ENCODE results near the gene DNASE1L1.

Gene DNASE1L1, protein sequence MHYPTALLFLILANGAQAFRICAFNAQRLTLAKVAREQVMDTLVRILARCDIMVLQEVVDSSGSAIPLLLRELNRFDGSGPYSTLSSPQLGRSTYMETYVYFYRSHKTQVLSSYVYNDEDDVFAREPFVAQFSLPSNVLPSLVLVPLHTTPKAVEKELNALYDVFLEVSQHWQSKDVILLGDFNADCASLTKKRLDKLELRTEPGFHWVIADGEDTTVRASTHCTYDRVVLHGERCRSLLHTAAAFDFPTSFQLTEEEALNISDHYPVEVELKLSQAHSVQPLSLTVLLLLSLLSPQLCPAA

DNA sequence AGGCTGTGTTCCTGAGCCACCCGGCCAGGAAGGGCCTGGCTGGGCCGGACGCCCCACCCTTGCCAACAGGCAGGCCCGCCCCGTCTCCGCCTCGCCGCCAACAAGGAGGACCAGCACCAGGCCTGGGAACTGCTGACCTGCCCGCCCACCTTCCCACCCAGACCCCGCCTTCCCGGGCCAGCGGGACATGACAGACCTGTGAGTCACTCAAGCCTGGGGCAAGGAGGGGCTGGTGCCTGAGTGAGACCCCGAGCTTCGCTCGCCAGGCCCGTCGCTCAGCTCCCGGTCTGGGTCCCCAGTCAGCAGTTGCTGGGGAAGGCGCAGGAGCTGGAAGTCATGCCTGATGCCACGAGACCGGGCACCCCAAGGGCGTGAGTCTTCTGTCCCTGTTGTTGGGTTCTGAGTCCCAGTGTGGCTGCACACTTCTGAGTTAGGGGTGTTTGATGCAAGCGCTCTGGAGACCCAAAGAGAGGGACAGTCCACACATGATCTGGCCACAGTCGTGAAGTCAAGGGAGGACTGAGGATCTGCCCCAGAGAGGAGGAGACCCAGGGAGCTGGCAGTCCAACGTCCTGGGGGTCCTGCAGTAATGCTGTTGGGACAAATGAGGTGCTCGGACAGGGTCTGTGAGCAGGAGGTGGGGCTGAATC lies at the start of gene DNASE1L1:
Gene DNASE1L1, minus strand, starts transcription at position 33 of the 650 bp plus-strand sequence. CDS start 3,686 bp downstream, outside the sequence.
- peak; percentile 53 for DNase-seq

DNA sequence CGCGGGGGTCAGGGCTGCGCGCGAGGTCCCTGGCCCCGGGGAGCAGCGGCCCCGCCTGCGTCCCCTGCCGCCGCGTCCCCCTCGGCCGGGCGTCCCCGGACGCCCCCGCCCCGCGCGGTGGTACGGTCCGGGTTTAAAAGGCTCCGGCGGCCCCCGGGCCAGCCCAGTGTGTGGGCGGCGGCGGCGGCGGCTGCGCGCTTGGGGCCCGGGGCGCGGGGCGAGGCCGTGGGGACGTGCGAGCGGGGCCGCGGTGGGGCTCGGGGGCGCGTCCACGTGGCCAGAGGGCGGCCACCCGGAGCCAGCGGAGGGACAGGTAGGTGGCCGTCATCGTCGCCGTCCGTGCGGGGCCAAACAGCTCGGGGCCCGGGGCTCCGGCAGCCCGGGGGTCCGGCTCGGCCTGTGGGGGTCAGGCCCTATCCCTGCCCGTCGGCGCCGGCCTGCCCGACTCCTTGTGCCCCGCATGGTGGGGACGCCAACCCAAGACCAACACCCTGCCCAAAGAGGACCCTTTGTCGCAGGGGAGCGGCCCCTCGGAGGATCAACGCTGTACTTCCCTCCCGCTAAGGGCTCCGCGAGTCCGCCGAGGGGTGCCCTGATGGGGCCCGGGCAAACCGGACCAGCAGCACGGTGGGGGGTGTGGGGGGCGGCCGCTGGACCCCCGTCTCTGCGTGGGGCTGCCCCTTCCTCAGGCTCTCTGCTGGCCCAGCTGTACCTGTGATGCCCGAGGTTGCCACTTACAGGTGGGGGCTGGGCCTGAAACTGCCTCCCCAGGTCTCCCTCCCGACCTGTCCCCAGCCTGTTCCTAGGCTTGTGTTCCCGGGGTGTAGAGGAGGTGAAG lies 49.3 kb upstream of the DNASE1L1 start, which contains the start of gene PLXNA3:
Gene PLXNA3, plus strand, starts transcription at position 166 of the 838 bp plus-strand sequence. CDS start 1,903 bp downstream, outside the sequence.
- DNase-seq: no peak

DNA sequence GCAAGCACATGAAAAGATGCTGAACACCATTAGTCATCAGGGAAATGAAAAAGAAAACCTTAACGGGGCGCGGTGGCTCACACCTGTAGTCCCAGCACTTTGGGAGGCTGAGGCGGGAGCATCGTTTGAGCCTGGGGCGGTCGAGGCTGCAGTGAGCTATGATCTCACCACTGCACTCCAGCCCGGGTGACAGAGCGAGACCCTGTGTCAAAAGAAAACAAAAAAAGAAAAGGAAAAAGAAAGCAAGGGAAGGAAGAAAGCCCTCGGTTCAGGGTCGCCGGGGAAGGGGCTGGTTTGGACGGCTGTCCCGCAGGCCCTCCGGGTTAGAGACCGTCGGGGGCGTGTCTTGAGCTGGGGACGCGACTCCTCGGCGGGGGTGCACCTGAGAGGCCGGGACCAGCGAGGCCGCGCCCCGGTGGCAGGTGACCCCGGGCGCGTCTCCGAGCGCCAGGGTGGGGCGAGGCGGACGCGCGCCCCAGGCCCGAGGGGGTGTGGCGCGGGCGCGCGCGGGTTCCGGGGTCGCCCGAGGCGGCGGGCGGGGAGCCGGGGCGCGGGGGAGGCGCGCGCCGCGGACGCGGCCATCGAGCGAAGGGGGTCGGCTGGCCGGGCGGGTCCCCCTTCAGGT lies 48.5 kb upstream of the DNASE1L1 start:
- DNase-seq: no peak

DNA sequence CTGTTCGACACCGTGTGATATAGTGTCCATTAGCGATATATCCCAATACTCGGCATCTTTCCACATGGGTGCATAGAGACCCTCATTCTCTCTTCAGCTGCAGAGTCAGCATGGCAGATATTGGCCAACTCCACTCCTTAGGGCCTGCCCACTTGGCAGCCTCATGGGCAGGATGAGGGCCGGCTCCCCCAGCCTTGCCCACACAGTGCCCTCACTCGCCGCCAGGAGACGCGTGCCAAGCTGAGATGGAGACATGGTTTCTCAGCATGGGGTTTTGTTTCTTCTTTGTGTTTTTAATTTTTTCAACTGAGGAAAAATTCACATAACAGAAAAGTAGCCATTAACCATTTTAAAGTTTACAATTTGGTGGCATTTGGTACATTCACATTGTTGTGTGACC lies 43.8 kb upstream of the DNASE1L1 start:
- no peak for DNase-seq

DNA sequence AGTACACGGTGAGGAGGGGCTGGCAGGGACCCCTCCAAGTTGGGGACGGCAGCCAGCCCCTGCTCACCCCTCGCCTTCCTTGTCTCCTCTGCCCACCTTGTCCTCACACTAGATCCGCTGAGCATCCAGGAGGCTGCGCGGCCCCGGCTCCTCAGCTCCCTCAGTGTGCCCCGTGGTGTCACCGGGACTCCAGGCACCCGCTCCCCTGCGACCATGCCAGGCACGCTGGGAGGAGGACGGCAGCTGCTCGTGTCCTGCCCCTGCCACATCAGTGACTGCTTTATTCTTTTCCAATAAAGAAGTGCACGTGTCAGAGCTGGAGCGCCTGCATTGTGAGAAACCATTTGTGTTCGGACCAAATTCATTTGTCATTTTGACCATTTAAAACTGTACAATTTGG lies 41.3 kb upstream of the DNASE1L1 start:
- DNase-seq: no peak

DNA sequence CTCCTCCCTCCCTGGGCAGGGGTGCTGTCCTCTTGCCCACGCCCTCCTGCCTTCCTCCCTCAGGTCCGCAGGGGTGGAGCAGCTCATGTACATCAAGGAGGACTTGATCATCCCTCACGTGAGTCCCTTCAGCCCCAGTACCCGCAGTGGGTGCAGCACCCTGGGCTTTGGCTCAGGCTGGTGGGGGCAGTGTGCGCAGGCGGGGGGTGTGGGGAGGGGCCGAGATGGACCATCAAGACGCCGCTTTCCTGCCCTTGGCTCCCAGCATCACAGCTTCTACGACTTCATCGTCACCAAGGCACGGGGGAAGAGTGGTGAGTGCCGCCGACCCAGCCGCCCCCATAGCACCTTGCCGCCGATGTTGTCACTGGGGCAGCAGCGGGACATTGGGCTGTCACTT lies 40.6 kb upstream of the DNASE1L1 start:
- no peak for DNase-seq

DNA sequence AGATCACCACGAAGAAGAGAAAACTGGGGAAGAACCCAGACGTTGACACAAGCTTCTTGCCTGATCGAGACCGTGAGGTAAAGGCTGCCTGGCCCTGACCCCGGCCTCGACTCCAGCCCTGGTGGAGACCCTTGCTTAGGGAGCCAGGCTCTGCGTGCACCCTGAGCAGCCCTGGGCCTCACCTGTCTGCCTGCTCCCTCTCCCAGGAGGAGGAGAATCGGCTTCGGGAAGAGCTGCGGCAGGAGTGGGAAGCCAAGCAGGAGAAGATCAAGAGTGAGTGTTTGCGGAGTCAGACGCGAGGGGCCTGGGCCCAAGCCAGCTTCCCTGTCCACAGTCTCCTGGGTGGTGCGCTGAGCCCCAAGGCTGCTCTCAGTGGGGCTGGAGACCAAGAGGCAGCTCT lies 39.4 kb upstream of the DNASE1L1 start:
- DNase-seq: no peak

DNA sequence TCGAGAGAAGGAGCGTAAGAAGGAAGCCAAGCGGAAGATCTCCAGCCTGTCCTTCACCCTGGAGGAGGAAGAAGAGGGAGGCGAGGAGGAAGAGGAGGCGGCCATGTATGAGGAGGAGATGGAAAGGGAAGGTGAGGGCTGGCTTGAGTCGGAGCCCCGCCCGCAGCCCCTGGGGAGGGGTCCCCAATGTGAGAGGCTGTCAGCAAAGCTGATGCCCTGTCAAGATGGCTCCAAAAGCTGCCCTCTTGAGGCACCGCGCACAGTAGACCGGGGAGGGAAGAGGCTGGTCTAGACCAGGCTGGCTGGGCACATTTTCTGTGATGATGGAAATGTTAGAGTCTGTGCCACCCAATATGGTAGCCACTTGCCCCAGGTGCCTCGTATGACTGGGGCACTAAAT lies 37.4 kb upstream of the DNASE1L1 start:
- DNase-seq: no peak

DNA sequence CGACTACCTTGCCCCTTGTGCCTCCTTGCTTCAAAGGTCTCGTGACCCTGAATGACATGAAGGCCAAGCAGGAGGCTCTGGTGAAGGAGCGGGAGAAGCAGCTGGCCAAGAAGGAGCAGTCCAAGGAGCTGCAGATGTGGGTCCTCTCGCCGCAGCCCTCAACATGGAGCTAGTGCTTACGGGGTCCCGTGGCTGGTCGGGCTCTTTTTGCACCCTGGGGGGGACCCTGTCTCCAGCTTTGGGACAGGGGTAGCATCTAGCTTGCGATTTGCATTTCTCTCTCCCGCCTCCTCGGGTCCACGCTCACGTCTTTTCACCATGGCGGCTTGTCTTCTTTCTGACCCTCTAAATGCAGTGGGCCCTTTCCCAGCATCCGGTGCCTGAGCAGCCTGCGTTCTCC lies 36.7 kb upstream of the DNASE1L1 start:
- no peak for DNase-seq

DNA sequence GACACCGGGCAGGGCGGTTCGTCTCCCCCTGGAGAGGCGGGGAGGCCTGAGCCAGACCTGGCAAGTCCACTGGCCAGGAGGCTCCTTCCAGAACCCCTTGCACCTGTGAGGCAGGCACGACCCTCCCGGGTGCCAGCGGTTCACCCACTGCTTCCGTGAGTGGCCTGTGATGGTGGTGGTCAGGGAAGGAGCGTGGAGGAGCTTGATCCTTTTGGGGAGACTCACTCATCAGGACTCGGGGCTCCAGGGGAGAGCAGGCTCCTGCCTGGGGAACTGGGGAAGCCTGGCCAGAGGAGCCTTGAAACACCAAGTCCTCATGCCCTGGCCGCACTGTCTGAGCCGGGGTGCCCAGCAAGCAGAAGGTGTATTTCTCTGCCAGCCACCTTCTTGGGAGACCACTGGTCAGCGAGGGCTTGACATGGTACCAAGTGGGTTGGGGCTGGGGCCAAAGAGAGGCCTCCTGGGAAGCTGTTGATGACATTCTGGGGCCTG lies 35.7 kb upstream of the DNASE1L1 start:
- DNase-seq: no peak

DNA sequence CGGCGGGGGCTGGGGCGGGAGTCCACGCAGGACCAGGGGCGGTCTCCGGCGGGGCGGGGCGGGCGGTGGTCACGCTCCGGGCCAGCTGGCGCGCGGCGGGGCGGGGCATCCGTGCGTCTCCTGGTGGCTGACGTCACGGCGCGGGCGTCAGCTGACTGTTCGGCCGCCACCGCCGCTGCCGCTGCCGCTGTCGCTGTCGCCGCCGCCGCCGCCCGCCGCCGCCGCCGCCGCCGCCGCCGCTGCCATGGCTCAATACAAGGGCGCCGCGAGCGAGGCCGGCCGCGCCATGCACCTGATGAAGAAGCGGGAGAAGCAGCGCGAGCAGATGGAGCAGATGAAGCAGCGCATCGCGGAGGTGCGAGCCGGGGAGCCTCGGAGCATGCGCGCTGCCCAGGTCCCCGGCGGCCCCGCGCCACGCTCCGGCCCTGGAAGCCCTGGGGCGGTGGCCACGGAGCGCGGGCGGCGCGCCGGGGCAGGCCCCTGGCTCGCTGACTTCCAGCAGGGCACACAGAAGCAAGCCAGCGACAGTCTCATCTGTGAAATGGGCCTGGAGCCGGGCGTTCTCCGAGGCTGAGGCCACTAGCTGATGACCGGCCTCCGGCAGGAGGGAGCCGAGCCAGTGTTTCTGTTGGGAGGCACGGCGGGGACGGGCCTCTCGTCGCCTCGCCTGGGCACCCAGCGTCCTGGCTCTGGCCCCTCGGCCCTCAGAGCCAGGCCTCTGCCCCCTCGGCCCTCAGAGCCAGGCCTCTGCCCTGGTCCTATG lies 35.1 kb upstream of the DNASE1L1 start, which contains the start of gene FAM50A:
Gene FAM50A, plus strand, starts transcription at position 150 of the 763 bp plus-strand sequence. Its CDS starts 95 bp downstream, at position 245.
- no peak for DNase-seq

DNA sequence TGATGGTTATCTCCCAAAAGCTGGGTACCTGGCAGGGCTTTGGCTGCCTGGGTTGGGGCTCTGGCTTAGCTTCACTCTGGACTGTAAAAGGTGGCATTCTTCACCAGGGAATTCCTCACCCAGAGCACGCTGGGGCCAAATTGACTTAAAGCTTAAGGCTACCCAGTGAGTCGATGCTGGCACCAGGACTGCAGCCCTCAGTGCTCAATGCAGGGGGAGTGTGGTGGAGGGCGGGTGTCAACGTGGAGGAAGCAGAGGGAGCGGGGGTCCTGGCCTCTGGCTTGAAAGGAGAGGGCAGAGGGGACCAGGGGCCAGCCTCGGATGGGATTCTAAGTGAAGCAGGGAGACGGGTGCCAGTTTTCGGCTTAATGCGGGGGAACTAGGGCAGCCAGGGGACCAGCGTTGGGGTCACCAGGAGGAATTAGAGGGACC lies 34.4 kb upstream of the DNASE1L1 start:
- DNase-seq: no peak

DNA sequence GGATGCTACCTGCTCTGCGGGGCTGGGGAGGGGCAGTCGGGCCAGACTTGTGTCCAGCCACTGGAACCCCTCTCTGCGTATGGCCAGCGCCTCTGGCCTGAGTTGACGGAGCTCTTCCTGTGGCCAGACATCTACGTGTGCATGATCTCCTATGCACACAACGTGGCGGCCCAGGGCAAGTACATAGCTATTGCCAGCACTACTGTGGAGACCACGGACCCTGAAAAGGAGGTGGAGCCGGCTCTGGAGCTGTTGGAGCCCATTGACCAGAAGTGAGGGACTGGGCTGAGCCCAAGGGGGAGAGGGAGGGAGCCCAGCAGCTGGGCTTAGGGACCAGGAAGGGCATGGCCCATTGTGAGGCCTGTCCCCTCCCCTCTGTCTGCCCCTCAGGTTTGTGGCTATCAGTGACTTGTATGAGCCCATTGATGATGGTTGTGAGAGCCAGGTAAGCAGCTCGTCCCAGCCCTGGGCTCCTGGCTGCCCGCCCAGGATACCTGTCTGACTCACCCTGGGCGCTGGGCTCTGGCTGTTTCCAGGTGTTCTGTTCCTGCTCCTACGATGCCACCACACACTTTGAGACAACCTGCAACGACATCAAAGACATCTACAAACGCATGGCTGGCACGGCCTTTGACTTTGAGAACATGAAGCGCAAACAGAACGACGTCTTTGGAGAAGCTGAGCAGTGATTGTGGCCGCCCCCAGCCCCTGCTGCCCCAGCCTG lies 33.1 kb upstream of the DNASE1L1 start:
- no peak for DNase-seq

DNA sequence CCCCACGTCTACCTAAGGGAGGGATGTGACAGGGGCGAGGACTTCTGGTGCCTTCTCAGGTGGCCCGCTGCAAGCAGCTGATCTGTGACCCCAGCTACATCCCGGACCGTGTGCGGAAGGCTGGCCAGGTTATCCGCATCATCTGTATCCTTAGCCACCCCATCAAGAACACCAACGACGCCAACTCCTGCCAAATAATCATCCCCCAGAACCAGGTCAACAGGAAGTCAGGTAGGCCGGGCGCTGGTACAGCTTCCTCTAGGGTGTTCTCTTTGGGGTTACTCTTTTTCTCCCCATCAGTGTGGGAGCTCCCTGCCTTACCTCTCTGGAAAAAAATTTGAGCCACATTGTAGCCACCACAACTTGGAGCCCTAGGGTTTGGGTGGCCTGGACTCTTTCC lies 32.5 kb upstream of the DNASE1L1 start:
- DNase-seq: no peak

DNA sequence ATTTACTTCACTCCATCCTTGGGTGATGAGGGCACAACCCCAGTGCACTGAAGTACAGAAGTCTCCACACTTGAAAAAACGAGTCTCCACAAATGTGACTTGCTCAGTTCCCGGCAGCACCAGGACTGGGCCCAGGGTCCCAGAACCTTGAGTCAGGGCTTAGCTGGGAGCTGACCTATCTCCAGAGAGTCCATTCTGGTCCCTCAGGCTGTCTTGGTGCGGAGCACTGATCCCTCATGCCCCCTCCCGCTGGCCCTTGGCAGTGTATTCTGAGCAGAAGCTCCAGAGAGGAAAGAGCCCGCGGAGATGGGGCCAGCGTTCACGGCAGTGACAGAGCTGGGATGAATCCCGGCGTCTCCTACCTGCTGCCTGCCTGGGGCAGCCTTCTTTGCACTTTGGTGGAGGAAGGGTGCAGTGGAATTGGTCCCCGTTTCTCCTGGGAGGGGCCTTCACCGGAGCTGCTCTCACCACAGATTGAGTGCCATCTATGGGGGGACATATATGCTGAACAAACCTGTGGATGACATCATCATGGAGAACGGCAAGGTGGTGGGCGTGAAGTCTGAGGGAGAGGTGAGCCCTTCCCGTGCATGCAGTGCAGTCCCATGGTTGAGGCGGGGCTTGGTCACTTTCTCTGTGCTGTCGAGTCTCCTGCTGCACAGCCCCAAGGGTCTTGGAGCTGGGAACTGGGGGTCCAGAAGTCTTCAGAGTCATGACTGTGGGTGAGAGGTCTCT lies 31.7 kb upstream of the DNASE1L1 start:
- no peak for DNase-seq

DNA sequence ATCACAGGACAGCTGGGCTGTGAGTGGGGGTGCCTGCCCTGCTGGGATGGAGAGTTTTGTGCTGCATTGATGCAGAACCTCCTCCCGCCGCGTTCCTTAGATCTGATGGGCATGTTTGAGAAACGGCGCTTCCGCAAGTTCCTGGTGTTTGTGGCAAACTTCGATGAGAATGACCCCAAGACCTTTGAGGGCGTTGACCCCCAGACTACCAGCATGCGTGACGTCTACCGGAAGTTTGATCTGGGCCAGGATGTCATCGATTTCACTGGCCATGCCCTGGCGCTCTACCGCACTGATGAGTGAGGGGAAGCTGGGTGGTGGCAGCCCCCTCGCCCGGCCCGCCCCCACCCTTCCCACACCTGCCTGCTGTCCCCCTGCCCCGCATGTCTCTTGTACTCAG lies 30.8 kb upstream of the DNASE1L1 start:
- no peak for DNase-seq

DNA sequence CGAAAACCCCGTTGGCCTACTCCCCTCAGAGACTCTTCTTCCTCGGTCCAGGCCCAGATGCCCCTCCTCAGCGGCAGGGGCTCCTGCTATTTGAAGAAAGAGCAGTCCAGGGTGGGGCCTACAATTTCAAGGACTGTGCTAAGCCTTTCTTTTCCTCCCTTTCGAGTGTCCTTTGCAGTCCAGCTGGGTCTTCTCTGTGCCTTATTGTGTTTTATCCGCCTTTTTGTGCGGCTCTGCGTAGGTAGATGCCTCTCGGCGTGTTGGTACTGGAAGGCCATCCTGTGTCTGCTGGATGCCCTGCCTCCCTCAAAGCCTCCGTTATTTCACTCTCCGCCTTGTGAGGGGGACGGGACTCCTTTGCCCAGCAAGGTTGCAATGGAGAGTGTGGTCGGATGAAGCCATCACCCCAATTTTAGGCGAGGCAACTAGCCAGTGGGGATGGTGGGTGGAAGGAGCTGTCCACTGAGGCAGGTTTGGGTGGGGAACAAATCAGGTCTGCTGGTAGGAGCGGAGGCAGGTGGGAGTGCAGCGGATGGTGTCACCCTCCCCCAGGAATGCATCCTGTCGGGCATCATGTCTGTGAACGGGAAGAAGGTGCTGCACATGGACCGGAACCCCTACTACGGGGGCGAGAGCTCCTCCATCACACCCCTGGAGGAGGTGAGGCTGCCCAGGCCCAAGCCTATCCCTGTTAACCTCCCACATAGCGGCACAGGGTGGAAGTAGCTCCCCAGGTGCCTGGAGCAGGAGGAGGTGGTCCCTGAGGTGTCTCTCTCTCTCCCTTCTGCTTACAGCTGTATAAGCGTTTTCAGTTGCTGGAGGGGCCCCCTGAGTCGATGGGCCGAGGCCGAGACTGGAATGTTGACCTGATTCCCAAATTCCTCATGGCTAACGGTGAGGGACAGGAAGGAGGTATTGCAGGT lies 29.2 kb upstream of the DNASE1L1 start:
- DNase-seq: no peak

DNA sequence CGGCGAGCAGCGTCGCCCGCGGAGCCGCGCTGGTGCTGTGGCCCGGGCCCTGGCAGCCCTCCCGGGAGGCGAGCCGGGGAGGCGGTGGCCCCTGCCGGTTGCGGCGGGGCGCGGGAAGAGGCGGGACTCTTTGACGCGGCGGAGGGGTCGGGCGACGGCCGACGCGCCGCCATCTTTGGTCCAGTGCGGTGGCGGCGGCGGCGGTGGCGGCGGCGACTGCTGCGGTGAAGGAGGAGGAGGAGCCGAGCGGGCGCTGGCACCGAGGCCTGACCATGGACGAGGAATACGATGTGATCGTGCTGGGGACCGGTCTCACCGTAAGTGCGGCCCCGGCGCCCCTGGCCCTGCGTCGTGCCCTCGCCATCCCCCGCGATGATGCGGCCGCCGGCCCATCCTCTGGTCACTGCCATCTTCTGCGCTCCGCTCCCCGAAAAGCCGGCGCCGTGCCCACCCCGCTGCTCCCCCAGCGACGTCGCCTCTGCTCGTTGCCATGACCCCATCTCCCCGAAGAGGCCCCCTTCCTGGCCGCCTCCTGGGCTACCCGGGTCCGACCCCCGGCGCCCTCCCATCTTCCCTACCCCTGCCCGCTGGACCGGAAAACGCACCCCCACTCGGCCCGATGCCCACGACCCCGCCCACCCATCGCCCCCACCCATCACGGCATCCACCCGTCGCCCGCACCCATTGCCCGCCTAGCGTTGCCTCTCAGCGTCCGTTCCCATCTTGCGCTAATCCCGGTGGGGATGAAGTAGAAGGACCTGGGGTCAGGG lies 28.1 kb upstream of the DNASE1L1 start, which contains the start of gene GDI1:
Gene GDI1, plus strand, starts transcription at position 172 of the 770 bp plus-strand sequence. Its CDS starts 101 bp downstream, at position 273.
- no peak for DNase-seq

All from GF-D8 (cell line).